ENCODE data around the gene PAPPA2.

Gene PAPPA2

DNA sequence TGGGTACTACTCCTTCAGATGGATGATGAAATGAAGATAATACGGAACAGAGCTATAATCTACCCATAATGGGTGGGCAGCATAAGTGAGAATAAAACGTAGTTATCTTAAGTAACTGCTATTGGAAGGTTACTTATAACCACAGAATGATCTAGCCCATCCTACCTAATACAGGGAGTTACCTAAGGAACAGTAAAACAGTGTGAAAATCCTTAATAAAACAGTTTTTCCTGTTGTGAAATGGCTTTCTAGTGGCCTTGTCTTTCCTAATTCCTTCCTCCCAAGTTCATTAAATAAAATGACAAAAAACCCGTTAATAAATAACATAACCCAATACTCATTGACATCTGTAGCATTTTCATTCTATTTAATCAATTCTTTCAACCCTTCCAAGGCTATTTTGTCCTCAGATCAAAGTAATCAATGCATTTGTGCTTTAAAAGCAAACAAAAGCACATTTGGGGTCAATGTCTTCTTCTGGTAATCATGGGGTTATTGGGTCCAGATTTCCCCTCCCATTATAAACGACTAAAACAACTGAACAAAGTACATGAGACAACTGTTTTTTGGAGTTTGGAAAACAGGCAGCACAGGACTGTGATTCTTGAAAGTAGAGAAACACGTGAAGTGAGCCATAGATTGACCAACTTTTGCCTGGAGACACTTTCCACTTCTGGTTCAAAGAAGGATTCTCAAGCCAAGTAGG, 42.0 kb downstream of the PAPPA2 start:
- DNase-seq: no peak

DNA sequence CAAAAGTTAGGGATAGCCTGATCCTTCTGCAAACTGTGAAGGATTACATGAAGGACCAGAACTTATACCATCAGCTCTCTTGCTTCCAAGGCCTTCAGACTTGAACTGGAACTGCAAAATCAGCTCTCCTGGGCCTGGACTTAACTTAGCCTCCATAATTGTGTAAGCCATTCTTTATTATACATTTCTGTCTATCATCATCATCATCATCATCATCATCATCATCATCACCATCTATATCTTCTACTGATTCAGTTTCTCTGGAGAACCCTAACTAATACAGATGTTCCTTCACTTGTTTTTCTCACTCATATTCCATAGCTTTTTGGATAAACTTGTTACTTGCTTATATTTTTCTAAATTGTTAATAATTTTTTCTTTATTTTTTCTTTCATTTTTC, 50.0 kb downstream of the PAPPA2 start:
- no peak for DNase-seq

DNA sequence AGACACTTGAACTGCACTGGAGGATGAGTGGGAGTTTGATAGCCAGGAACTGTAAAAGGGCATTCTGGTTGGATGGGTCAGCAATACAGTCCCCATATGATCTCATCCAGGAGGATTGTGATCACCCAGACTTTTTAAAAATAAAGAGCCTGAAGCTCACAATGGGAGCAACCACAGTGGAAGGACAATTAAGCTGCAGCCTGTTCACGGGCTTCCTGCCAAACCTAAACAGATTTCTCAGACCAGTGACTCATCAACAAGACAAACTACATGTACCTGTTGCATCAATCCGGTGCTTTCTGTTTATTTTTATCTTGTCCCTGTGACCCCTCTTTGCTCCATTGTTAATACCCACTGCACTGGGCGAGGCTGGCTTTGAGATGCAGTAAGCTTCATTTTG, 52.3 kb downstream of the PAPPA2 start:
- DNase-seq: no peak

DNA sequence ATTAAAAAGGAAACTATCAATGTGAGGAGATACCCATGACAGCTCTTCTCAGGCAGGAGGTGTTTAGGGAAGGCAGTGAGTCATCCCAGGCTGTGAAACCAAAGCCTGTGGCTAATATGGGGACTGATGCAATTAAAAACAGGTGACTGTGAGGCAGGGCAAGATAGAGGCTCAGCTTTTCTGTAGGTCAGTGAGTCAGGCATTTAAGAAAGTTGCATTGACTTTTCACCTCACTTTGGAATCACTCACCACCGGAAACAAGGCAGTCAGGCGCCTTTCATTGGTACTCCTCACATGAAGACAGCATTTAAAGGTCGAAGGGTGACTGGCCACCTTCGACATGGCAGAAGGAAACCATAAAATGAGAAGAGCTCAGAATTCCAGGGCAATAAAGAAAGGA, 54.5 kb downstream of the PAPPA2 start:
- no peak for DNase-seq

DNA sequence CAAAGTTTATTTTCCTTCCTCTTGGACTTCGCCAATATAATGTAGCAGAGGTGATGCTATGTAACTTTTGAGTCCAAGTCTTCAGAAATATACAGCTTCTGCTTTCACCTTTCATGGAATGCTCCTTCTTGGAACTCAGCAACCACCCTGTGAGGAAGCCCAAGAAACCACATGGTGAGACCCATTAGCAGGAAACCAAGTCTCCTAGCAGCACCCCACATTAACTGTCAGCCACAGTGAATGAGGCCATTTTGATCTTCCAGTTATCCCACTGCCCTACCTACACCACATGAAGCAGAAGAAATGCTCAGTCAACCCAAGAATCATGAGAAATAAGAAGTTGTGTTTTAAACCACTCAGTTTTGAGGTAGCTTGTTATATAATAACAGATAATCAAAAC, 58.2 kb downstream of the PAPPA2 start:
- DNase-seq: no peak

DNA sequence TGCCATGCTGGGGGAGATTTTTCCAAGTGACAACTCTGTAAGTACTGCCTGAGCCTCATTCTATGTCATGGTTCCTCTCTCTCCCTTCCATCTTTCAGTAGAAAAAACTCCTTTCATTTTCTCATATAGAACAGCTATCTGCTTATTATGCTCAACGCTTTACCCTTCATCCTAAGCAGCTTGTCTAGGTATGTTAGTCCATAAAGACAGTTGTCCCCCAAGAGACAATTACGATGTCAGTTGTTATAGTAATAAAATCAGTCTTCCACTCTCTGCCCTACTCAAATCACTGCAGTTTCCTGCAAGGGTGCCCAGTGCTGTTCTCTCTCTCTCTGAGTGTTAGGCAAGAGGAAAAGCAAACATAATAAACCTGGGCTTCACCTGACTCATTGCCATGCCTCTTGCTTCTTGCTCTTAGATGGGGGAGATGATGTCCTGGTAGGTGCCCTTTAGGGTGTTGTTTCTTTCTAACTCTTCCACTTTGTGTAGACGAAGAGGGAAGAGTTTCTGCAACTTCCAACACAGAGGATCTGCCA, 59.4 kb downstream of the PAPPA2 start:
- no peak for DNase-seq

DNA sequence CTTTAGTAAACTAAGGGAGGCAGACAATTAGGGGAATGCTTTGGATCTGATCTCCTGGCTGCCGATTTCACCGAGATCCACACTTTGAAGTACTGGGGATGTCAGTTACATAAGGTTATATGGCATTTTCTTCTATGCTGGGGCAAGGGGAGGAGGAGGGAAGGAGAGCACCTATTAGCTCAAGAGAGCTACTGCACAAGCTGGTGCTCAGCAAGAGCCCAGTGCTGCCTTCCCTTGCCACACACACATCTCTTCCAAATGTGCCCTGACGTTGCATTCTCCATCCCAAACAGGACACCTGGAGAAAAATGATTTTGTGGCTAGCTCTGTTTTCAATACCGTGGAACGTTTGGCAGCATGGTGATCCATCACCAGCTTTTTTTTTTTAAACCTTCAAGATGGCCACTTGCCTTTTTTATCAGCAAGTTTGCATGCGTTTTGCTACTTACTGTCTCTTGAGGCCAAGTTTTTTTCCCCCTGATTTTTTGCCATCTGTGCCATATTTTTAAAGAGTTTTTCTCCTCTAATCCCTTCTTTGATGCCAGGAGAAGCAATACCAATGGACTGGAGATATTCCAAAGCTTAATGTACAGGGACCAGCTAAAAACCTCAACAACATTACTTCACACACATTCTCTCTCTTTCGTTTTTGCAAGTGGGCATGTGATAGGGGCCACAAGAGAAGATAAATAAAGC, 66.6 kb downstream of the PAPPA2 start:
- no peak for DNase-seq

DNA sequence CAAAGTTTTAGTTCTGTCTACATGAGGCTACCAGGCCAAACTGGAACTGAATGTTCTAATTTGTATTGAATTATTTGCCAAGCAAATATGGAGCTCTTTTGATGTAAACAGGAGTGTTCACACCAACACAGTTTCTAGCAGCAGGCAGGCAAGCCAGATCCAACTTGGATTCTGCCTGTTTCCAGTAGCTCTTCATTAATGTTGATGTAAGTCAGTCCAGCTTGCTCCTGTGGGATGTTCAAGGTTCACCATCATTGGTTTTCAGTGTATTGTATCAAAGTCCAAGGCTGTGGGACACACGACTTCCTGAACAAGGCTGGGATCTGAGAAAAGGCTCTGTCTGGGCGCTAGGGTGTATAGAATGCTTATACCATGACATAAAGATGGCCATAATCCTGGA, 68.1 kb downstream of the PAPPA2 start:
- no peak for DNase-seq

DNA sequence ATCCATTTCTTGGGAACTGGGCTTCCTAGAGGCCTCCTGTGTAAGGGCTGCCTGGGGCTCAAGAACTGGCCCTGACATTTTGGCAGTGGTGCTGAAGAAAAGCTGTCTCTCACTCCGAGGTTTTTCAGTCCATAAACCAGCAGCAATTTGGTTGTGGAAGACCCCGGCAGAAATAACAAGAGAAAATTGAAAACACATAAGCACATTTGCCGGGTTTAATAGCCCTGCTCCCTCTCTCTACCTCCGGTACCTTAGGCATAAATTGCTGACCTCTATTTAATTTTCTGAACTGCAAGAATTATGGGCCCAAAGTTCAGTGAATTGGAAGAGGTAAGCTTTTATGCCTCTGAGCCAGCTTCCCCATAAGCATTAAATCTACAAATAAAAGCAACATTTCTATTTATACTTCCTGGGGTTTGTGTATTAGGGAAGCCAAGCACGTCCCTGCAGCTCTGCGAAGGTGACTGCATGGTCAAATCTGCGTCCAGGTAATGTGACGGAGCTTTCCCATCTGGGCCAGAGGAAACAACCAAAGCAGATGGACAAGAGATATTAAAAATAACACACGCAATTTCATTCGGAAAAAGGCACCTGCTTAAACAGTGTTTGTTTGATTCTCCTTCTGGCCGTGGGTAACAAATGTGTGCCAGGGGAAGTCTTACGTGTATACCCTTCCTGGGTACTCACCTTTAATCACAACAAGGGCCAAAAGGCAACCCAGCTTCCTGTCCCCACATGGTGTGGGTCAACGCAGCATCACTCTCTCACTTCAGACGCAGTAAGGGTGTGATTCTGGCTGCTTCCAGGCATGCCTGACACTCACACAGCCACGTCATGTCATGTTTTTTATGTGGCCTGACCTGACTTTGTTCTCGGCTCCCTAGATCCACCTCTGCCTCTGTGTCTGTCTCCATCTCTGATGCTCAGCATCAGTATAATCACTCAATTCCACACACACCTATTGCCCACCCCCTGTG, 69.2 kb downstream of the PAPPA2 start:
- no peak for DNase-seq

DNA sequence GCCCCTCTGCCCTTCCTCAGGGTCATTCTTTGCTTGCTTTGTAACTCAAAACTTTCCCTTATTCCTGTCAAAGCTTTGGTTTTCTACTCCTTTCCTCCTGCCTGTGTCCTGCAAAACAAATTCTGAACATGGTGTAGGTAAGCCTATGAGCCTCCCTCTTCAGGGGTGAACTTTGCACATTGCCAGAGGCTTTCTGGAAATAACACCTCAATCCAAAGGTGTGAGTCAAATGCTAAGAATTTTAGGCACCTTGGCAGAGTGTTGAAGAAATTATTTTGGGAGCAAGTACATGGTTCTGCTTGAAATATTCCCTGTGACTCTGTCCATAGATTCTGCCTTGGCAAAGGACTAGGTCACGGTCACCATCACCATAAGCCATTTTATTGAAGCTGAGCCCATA, 70.0 kb downstream of the PAPPA2 start:
- no peak for DNase-seq

DNA sequence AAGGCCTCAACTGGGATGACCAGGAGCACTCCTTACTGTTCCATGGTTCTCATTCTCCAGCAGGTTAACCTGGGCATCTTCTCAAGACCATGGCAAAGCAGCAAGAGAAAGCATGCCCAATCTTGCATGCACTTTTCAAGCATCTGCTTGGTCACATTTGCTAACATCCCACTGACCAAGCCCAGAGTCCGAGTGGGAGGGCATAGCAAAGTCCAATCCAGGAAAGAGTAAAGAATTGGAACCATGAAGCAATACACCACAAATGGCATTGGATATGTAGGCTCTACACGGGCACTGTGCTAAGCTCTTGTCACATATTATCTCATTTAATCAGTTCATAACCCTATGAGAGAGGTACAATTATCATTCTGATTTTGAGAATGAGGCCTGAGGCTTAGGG, 73.6 kb downstream of the PAPPA2 start:
- no peak for DNase-seq

DNA sequence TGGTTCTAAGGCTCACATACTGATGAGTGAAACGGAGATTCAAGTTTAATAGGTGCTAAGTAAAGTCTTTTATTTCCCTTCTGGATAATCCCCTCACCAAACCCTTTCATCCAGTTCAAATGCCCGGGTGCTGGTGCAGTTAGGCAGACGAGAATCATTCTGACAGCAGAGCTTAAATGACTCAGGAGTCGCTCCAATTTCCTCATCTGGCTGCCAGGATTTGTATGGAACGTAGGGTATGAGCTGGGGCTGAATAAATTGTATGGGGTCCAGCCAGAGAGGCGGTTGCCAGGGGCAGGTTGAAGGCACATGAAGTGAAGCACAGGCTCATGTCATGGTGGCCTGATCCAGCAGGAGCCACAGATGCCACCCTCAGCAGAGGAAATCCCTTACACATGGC, 76.0 kb downstream of the PAPPA2 start:
- DNase-seq: no peak

DNA sequence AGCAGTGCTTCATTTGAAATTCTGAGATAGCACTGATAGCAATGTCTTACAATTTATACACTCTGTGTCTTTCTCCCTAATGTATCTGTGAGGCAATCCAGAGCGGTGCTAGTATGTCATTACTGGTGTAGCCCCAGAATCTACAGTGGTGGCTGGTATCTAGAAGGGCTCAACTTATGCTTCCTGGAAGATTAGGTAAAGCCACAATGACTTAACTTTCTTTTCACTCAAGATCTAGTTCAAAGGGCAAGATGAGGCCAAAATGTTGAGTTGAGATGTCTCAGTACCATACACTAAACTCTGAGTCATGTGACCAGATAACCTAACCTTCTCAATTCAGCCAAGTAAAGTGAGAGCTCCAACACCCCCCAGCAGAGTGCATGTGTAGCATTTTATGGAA, 77.5 kb downstream of the PAPPA2 start:
- no peak for DNase-seq

DNA sequence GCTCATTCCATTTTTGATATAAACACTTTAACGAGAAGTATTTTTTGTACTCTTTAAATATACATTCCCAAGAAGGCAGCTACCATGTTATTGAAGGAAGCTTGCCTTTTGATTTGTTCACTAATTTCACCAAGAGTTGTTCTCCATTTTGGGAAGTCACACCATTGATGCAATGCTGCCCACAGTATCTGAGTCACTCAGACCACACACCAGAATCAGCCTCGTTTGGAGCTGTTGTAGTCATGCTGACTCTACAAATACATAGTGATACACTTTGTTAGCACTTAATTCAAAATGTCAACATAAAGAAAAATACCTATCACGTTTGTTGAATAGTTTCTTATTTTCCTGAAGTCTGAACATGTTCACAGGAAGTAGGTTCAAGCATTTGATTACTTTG, 78.7 kb downstream of the PAPPA2 start:
- no peak for DNase-seq

DNA sequence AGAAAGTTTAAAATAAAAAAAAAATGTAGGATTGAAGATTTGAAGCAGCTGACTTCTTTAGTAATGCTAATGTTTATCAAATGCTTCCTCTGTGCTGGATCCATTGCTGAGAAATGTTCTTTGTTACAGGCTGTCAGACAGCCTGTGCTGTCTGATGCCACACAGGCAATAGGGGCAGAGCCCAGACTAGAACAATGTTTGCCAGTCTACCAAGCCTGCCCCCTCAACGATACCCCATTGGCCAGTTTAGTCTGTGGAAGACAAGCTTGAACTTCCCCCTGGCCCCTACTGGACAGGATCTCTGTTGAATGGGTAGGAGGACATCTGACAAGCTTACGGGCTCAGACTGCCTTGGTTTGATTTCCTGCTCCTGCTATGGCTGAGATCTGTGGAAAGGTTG, 79.4 kb downstream of the PAPPA2 start:
- no peak for DNase-seq

DNA sequence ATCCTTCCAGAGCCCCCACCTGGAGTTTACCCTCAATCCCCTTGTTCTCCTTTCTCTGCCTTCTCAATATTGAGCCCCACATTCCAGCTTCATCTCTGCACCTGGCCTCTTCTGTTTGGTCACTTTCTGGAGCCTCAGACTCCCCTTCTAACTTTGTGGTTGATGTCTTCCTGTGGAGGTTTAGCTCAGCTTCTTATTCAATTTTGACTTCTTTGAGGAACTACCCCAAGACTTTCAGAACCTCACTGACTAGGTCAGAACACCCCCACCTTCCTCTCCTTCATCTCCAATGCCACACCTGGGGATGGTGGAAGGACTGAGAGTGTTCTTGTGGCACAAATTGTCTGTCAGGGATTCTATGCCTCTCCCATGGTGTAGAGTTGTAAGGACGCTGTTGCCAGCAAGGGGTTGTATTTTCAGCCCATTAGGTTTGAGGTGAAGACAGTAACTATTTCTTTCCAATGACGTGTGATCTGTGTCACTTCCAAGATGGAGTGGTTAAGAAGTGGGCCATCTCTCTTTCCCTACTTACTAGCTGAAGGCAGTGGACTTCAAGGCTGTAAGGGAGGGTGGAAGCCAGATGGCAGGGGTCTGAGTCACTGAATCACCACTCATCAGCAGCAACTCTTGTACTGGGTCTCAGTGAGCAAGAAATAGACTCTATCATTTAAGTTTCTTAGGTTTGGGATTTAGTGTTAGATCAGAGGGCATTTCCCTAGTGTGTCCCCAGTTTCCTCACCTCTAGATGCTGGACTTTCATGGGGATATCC, 80.6 kb downstream of the PAPPA2 start:
- DNase-seq: no peak

DNA sequence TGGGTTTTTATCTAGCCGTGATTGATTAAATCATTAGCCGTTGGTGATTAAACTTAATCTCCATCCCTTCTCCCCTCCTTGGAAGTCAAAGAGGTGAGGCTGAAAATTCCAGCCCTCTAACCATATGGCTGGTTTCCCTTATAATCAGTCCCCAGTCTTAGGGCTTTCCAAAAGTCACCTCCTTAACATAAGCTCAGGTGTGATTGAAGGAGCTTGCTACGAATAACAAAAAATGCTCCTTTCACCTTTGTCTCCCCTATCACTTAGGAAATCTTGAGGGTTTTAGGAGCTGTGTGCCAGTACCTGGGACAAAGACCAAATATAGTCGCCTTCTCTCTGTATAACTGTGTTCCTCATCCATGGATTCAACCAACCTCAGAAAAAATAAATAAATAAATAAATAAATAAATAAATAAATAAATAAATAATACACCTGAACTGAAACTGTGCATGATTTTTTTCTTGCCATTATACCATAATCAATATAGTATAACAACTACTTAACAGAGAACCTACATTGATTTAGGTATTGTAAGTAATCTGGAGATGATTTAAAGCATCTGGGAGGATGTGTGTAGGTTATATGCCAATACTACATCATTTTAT, 82.2 kb downstream of the PAPPA2 start:
- no peak for DNase-seq

DNA sequence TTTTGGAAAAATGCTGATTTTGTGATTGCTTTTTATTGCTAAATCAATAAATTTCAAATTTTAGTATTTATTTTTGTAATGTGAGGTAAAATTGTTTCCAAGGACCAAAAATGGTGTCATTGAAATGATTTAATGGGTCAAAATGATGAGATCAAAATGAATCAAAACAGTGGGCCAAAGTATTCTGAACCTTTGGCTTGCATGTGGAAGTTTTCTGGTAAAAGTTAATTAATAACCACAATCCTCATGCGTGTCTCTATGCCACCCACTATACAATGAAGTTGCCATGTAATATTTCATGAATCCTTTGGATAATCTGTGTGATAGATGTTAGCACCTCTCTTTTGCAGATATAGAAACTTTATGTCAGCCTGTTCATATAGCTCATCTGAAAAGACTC, 83.8 kb downstream of the PAPPA2 start:
- no peak for DNase-seq

DNA sequence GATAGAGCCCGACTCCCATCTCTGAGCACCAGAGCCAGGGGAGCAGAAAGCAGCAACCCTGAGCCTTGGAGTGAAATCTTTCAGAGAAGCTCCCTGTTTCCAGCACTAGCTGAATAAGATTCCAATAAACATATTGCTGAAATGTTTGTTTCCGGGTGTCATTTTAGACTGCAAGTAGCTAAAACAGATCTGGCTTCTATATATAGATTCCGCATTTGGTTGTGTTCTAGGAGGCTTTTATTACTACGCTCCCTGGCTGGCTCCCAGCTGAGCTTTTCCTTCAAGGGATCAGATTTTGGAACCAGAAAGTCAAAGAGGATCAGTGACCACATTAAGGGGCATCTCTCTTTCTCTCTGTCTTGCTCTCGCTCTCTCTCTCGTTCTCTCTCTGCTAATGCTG, 88.2 kb downstream of the PAPPA2 start:
- no peak for DNase-seq

DNA sequence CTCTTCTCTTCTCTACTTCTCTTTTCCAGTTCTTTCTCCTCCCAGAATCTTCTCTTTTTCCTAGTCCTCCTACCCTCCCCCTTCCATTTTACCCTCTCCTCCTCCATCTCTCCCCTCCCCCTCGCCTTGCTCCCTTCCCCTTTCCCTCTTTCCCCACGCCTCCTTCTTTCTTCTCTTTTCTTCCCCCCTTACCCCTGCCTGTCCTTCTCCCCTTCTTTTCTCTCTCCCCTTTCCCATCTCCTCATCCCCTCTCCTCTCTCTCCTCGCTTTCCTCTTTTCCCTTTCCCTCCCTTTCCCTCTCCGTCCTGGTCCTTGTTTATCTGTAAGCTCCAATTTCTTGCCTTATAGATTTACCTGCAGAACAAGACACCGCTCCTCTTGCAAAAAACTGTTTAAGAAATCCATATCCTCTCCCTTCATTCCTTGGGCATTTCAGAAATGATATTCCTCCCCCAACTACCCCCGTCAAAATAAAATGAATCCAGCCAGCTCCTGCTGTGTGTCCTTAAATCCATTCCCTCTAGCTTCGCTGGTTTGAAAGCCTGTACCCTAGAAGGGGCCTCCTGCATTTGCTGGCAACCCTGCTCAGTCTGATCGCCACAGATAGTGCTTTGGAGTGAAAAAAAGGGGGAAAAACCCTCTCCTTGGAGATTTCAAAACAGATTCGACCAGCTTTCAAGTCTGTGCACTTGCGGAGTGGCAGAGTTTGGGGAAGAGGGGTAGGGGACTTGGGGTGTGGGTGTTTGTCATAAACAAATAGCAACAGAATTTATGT, 89.4 kb downstream of the PAPPA2 start:
- no peak for DNase-seq

DNA sequence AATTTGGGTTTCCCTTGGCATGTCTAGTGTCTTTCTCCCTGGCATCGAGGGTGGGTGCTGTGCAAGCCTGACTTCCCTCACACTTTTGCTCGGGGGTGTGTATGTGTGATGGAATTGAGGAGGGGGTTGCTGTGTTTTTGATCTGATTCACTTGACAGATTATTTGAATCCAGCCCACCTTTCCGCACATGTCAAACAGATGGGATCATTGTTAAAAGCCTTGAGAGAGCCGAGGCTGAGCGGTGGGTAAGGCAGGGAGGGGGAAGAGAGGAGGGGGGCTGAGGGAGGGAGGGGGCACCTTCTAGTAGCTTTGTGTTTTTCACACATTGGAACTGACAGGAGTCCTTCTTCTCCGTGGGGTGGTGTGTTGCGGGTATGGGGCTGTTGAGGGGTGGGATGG, 90.0 kb downstream of the PAPPA2 start:
- no peak for DNase-seq

Measured in activated naive CD4-positive, alpha-beta T cell treated with anti-CD3 and anti-CD28 coated beads, Interleukin-2, amount 50 U/mL, for 16 hours (primary cell).